Activated CD4-positive, alpha-beta T cell treated with anti-CD3 and anti-CD28 coated beads, Interleukin-2, amount 50 U/mL, for 1 hour (primary cell): ENCODE data around the gene VRK1.

Experiments
- DNase-seq: peaks from one replicate; pipeline ENCODE4 v3.0.0-alpha.2; 2020

Gene VRK1

DNA sequence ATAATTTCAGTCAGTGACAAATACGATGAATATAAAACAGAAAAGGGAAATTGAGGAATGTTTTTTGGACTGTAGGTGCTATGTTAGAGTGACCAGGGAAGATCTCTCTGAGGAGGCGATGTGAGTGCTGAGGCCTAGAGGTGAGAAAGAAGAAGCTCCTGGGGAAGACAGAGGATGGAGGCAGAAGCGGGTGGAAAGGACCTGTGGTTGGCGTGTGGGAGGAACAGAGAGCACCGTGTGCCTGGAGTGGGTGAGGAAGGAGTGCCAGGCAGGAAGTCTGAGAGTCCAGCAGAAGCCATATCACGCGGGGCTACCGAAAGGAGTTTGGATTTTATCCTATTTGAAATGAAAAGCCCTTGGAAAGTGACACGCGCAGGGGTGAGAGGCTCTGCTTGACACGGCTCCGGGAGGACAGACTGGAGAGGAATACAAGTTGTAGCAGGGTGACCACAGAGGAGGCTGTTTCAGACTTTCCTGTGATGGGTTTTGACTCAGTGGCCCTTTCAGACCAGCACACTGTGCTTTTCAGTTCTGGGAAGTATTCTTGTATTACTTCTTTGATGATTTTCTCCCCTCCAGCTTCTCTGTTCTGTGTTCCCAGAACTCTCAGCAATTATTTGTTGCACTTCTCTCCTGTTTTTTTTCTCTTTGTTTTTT lies 96.9 kb downstream of the VRK1 start:
- DNase-seq: no peak

- no peak for DNase-seq
Measured at GRCh38 chr14:96894966-96895365, 97.8 kb downstream of the VRK1 start.

GRCh38 chr14:96895658-96896271 lies 98.6 kb downstream of the VRK1 start:
- no peak for DNase-seq

DNA sequence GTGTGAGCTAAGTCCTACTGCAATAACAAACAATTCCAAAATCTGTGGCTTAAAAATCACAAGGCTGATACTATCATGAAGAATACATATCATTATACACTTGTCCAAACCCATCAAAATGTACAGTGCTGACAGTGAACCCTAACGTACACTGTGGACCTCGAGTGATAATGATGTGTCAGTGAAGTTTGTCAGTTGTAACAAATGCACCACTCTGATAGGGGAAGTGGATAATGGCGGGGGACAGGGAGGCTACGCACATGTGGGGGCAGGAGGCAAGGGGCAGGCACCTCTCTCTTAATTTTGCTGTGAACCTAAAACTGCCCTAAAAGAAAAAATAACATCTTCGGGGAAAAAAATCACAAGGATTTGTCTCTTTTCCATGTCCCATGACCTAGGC lies 100.0 kb downstream of the VRK1 start:
- no peak for DNase-seq

DNA sequence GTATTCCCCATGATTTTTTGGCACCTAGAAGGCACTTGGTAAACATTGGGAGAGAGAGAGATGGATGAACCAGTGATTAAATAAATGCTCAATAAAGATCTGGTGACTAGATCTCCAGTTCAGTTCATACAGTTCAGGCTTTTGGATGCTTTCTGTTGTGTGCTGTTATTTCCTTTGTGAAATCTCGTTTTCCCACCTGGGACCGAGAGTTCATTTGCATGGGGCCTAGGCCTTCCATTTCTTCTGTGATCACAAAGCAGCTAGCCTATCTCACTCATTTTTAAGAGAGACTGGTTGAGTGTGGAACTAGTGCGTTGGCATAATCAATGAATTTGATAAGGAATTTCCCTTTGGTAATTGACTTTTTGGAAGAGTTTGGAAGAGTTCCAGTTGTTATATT lies 104.0 kb downstream of the VRK1 start:
- DNase-seq: no peak

- no peak for DNase-seq
Measured at GRCh38 chr14:96902004-96902403, 104.8 kb downstream of the VRK1 start.

DNA sequence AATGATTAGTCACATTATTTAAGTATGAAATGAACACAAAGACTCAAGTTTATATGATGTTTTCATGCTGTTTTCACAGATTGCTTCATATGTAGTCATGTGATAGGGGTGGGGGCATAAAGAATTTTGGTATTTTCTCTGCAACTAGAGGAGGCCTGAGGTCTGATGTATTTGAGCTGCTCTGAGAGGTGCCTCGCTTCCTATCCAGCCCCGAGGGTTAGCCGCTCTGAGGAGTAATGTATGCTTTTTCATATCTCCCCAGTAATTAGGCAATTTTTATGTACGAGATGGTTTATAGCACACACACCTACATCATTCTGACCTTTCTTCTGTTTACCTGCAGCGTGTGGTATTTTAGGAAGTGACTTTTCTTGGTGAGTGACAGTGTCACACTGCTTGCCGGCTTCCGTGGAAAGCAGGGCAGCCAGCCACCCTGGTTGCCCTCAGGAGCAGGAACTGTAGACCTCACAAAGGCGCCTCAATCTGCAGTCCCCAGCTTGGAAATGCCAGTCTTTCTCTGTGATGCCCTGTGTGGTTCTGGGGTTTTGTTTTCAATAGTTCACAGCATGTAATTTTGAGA lies 106.4 kb downstream of the VRK1 start:
- no peak for DNase-seq

- DNase-seq: no peak
Measured at GRCh38 chr14:96904201-96904600, 107.0 kb downstream of the VRK1 start.

GRCh38 chr14:96905065-96905464 lies 107.9 kb downstream of the VRK1 start:
- no peak for DNase-seq

- no peak for DNase-seq
Measured at GRCh38 chr14:96905825-96906224, 108.6 kb downstream of the VRK1 start.

- DNase-seq: no peak
Measured at GRCh38 chr14:96906434-96906833, 109.3 kb downstream of the VRK1 start.

DNA sequence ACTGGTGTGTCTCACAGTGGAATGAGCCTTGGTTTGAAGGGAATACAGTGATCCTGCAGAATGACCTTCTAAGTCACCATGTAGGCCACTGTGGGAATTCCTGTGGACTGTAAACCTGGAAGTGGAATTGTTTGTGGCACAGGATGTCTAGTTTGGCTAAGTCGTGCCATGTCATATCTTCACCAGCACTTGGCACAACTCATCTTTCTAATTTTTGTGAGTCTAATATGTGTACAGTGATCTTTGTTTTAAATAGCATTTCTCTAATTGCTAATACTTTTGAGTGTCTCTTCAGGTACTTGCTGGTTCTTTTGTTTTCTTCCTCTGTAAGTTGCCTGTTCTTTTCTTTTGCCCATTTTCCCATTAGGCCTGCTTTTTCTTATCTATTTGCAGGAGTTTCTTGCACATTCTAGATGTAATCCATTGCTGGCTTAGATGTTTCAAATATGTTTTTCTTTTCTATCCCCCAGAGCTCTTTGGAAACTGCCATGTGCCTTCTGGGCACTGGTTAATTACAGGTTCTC lies 112.7 kb downstream of the VRK1 start:
- no peak for DNase-seq

DNA sequence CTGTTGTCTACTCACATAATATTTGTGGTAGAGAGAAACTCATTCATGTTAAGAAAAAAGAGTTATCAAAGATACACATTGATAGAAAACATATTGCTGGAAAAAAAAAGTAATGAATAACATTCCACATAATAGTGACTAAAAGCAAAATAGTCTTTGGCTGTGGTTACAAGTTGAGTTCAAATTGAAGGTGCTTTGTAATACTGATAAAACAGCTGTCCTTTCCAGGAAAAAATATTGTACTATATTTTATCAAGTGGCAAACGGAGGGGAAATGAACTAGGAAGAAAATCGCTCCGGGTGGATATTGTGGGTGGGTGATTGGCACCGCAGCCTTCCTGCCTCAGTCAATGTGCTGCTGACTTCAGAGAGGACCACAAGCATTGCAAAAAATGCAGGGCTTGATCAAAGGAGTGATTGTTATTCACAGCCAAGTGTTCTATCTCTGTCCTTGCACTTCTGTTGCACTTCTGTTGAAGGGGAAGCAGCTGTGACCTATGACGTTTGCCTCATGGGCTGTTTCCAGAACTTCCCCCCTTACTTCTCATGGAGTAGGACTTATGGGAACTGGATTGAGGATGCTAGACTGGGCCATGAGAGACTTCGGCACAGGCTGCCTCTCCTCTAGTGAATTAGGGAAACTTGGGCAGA lies 114.4 kb downstream of the VRK1 start:
- DNase-seq: no peak

DNA sequence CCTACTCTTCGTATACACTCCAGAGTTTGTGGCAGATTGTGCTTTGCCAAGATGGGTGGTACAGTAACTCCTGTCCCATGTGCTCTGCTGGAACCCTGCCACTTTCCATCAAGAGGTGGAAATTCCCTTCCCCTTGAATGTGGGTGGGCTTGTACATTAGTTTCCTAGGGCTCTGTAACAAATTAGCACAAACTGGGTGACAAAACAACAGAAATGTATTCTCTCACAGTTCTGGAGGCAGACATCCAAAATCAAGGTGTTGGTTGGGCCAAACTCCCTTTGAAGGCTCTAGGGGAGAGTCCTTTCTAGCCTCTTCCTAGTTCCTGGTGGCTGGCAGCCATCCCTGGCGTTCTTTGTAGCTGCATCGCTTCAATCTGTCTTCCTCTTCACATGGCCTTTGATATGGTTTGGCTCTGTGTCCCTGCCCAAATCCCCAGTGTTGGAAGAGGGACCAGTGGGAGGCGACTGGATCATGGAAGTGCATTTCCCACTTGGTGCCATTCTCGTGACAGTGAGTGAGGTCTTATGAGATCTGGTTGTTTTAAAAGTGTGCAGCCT lies 117.5 kb downstream of the VRK1 start:
- no peak for DNase-seq

DNA sequence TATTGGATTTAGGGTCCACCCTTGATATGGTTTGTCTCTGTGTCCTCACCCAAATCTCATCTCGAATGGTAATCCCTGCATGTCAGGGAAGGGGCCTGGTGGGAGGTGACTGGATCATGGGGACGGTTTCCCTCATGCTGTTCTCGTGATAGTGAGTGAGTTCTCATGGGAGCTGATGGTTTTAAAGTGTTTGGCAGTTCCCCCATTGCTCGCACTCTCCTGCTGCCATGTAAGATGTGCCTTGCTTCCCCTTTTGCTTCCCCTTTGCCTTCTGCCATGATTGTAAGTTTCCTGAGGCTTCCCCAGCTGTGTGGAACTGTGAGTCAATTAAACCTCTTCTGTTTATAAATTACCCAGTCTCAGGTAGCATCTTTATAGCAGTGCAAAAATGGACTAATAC lies 118.3 kb downstream of the VRK1 start:
- DNase-seq: no peak

- DNase-seq: no peak
Measured at GRCh38 chr14:96916751-96917150, 119.6 kb downstream of the VRK1 start.

DNA sequence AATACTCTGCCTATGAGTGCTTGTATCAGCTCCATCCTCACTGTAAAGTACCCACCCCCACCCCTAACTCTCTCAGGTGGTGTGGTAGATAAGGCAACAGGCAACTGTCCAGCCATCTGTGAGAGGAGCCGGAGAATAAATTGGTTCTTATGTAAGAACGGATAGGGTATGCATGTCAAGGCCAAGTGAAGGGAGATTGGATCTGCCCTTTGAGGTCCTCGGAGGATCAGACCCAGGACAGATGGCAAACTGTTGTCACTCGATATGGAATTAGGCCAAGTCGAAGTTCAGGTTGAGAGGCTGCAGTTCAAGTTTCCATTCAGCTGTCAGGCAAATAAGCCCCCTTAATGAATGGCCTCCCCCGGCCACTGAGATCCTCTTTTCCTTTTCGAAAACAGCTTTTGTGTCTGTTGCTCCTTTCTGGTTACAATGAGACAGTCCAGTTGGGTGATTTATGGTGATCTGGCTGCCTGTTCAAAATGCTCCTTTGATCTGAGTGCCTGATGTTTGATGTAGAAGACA lies 120.3 kb downstream of the VRK1 start:
- no peak for DNase-seq

- DNase-seq: no peak
Measured at GRCh38 chr14:96920023-96920422, 122.8 kb downstream of the VRK1 start.

DNA sequence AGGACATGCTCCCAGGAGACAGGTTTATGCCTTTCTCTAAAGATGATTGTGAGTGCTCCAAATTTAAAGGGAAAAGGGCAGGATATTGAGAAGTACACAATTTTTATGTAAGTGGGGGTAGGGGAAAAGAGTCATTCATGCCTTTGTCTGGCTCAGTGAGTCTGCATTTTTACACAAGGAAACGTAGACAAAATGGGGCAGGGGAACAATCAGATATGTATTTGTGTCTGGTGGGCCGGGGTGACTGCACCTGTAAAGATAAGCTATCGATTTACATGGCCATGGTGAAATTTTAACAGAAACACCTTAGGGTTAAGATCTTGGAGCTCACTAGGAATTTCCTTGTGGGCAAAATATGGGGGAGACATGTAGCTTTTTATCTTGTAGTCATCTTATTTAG lies 123.6 kb downstream of the VRK1 start:
- DNase-seq: no peak

- DNase-seq: no peak
Measured at GRCh38 chr14:96922986-96923385, 125.8 kb downstream of the VRK1 start.

DNA sequence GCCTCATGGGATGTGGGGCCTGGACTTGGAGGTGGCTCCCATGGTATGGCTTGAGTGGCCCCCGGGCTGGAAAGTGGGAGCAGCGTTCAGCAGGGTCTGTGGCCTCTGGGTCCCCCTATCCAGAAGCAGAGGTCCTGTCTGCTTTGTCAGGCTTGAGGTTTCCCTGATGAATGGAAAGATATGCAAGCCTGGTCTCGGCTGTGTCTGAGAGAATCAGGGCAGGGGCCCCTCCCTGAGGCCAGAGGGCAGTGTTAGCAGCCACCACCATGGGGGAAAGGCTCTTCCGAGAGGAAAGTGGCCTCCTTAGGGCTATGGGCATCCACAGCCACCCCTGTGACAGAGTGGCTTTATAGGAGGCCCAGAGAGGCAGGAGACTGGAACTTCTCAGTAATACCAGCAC lies 128.2 kb downstream of the VRK1 start:
- no peak for DNase-seq

- no peak for DNase-seq
Measured at GRCh38 chr14:96926001-96926400, 128.8 kb downstream of the VRK1 start.

DNA sequence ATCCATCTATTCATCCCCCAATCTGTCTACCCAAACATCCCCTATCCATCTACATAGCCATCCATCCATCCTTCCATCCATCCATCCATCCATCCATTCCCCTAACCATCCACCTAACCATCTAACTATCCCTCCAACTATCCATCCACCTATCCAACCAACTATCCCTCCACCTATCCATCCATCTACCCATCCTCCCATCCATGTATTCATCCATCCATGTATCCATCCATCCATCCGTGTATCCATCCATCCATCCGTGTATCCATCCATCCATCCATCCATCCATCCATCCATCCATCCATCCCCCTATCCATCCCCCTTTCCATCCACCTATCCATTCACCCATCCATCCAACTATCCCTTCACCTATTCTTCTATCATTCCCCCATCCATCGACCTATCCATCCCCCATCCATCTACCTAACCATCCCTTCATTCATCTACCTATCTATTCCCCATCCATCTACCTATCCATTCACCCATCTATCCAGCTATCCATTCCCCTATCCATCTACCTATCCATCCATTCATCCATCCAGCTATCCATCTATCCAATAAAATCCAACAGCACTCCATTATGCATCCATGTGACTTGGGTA lies 131.7 kb downstream of the VRK1 start:
- DNase-seq: no peak
